Ramos (cell line): ENCODE data around the gene POGZ.
"Not testable (repeated sequence)": the region's sequence is repeated elsewhere in the genome, so short reads cannot be mapped to it uniquely, and the experiment has no call there.

ENCODE experiments used
- in situ Hi-C: fragments of 300-500 bp; cut with MboI; formaldehyde crosslinking; loops from one replicate; pipeline ENCODE4 v1.14.3; 2022; ENCODE audit warnings: low sequenced_read_pairs; ENCODE audit not compliant: unreplicated experiment

Gene POGZ

GRCh38 chr1:151477066-151477465 is 17.8 kb upstream of the POGZ start:
- in situ Hi-C loops, result no loop called here

- in situ Hi-C loops, result no loop called here
Measured at GRCh38 chr1:151476083-151476482, 16.8 kb upstream of the POGZ start.

GRCh38 chr1:151475175-151475574 is 15.9 kb upstream of the POGZ start:
- in situ Hi-C loops, result no loop called here

GRCh38 chr1:151474745-151475144 is 15.5 kb upstream of the POGZ start:
- in situ Hi-C loops, result loop anchor here (5.0 kb wide), 1 partner anchor 48 kb away; no protein-coding TSS in a partner anchor

- in situ Hi-C loops, result loop anchor here (5.0 kb wide), 1 partner anchor 49 kb away; no protein-coding TSS in a partner anchor
Measured at GRCh38 chr1:151472856-151473731, 13.8 kb upstream of the POGZ start.

- in situ Hi-C loops, result no loop called here
Measured at GRCh38 chr1:151465026-151465425, 5.7 kb upstream of the POGZ start.

- in situ Hi-C loops, result no loop called here
Measured at GRCh38 chr1:151461694-151462093, 2.4 kb upstream of the POGZ start.

- in situ Hi-C loops, result no loop called here
Measured at GRCh38 chr1:151458802-151459330, 428 bp downstream of the POGZ start.

GRCh38 chr1:151457911-151458801 is 1.1 kb downstream of the POGZ start:
- in situ Hi-C loops, result no loop called here

- in situ Hi-C loops, result no loop called here
Measured at GRCh38 chr1:151455966-151456365, 3.3 kb downstream of the POGZ start.

- in situ Hi-C loops, result no loop called here
Measured at GRCh38 chr1:151455231-151455630, 4.1 kb downstream of the POGZ start.

GRCh38 chr1:151447696-151448095 is 11.6 kb downstream of the POGZ start:
- in situ Hi-C loops, result no loop called here

- in situ Hi-C loops, result no loop called here
Measured at GRCh38 chr1:151444783-151445177, 14.5 kb downstream of the POGZ start.

GRCh38 chr1:151443846-151444782 is 15.2 kb downstream of the POGZ start:
- in situ Hi-C loops, result no loop called here

- in situ Hi-C loops, result not testable (repeated sequence)
Measured at GRCh38 chr1:151437396-151437795, 21.9 kb downstream of the POGZ start.

GRCh38 chr1:151436985-151437384 is 22.3 kb downstream of the POGZ start:
- in situ Hi-C loops, result no loop called here

GRCh38 chr1:151435174-151435573 is 24.1 kb downstream of the POGZ start:
- in situ Hi-C loops, result no loop called here

GRCh38 chr1:151433827-151434226 is 25.5 kb downstream of the POGZ start:
- in situ Hi-C loops, result not testable (repeated sequence)

GRCh38 chr1:151428068-151428467 is 31.2 kb downstream of the POGZ start:
- in situ Hi-C loops, result no loop called here

GRCh38 chr1:151425103-151425502 is 34.2 kb downstream of the POGZ start:
- in situ Hi-C loops, result no loop called here
